H1 (cell line): ENCODE results near the gene SPACDR. TPM values are rescaled to one million over a fixed set of nuclear protein-coding genes. Genes with fewer than 3 reads are reported as not detected.

ENCODE experiments used
- SIN3A ChIP-seq, 2 experiments: IDR thresholded peaks in 1 of 2; conservative IDR thresholded peaks in 1 of 2; 2 replicates each; pipeline ENCODE4 v1.6.1; 2011 to 2012; ENCODE audit warnings: low read length in 2 of 2, improper control_type of control experiment in 1 of 2, low read depth in 1 of 2, mild to moderate bottlenecking in 1 of 2
- SP1 ChIP-seq: IDR thresholded peaks from 2 replicates; pipeline ENCODE4 v1.6.1; 2011; ENCODE audit warnings: low read depth, low read length
- polyA plus RNA-seq, 7 experiments: library from polyadenylated mRNA; depleted of rRNA in 3 of 7; stranded (reverse) in 5 of 7; unstranded in 2 of 7; fragments of >200 nt in 5 of 7; fragments of 200-250 nt in 2 of 7; gene quantifications; 1 replicate in 5 of 7; 2 replicates in 1 of 7; 4 replicates in 1 of 7; pipeline versions ENCODE4 v1.2.1 to v1.2.3, GENCODE V29; 2011 to 2013; ENCODE audit warnings: missing spikeins in 2 of 7, mixed read lengths in 2 of 7
- total RNA-seq: library from RNA; stranded (reverse); fragmentation: NEBNext Ultra II Directional; extraction: Animal tissue kit (Norgen Biotek cat#: 25700); gene quantifications from 2 replicates; pipeline ENCODE4 v1.2.1, GENCODE V29; 2021

SPACDR gene
- total and polyA plus RNA-seq, 2 of the 8 experiments (the other 6 are each of a cell fraction or from before 2014, with no cell fraction given): 0.26 TPM; not detected in 1

DNA sequence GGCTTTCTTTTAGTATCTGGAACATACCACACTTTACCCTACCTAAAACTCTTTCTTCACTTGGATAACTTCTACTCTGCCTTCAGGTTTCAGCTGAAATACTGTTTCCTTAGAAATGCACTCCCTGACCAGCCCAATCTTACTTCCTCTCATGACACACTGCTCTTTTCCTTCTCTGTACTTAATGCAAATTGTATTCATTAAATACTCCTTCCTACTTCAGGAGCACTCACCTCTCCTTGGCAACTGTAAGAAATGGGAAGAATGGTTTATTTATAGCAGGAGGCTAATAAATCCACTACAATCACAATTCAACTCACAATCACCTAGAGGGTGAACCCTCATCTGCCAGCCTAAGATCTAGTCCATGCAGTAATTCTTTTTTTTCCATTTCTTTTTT, 50.7 kb downstream of the SPACDR start (continued):
- TF ChIP-seq SP1: no peak
- TF ChIP-seq SIN3A (conservative IDR thresholded peaks at IDR 0.05 in 1 of 2, IDR thresholded peaks at IDR 0.05 in 1 of 2; ENCODE audit: low read depth in 1 of 2, low read length in 2 of 2): no peak
